IPS-20b (cell line): ENCODE results near the gene LRFN4.
"Not testable (repeated sequence)": the region's sequence is repeated elsewhere in the genome, so short reads cannot be mapped to it uniquely, and the experiment has no call there.

Experiments
- H3K27ac ChIP-seq: one replicate; pipeline ENCODE4 v1.5.1; 2013; ENCODE audit warnings: low read length
- H3K27me3 ChIP-seq: 2 replicates; pipeline ENCODE4 v1.6.1; 2013; ENCODE audit warnings: mild to moderate bottlenecking, low read length, inconsistent platforms; ENCODE audit not compliant: insufficient read depth
- H3K36me3 ChIP-seq: 2 replicates; pipeline ENCODE4 v1.6.1; 2013; ENCODE audit warnings: low read depth, mild to moderate bottlenecking, inconsistent platforms, low read length, moderate library complexity; ENCODE audit not compliant: insufficient read depth
- H3K4me1 ChIP-seq: 2 replicates; pipeline ENCODE4 v1.6.1; 2013; ENCODE audit warnings: mild to moderate bottlenecking, control low read depth, inconsistent platforms, low read length, moderate library complexity; ENCODE audit not compliant: insufficient read depth
- H3K4me3 ChIP-seq: 2 replicates; pipeline ENCODE4 v1.5.1; 2013; ENCODE audit warnings: mild to moderate bottlenecking, low read length, inconsistent platforms
- H3K9ac ChIP-seq: 2 replicates; pipeline ENCODE4 v1.6.1; 2013; ENCODE audit warnings: low read depth, mild to moderate bottlenecking, inconsistent platforms, low read length, moderate library complexity
- H3K9me3 ChIP-seq: 2 replicates; pipeline ENCODE4 v1.6.1; 2013; ENCODE audit warnings: mild to moderate bottlenecking, low read depth, low read length, inconsistent platforms; ENCODE audit not compliant: insufficient read depth

LRFN4 gene

DNA sequence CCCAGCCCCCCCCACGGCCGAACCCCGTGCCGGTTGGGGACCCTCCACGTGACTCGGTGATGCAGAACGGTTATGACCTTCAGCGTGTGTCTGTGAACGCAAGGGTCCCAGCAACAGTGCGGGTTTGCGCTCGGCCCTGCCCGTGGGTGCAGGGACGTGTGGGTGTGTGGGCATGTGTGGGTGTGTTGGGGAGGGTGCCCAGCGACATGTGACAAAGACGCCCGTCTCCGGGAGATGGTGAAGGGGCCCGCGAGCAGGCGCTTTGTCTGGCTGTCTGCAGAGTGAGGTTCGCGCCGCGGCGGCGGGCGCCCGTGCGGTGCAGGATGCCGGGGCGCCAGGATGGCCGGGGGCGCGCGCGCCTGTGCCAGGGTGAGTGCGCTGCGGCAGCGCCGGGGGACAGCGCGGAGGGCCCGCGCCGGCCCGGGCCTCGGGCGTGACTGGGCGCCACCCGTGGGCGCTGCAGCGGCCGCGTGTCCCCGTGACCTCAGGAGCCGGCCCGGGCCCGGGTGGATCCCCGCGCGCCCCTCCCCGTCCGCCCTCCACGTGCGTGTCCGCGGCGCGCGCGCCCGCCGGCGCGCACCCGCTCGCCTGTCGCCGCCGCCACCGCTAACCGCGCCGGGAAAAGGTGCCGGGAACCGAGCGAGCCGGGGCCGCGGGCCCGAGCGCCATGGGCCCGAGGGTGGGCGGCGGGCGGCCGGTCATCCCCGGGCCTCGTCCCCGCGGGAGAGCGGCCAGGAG, at the start of gene LRFN4:
Gene LRFN4, plus strand, starts transcription at position 569 of the 738 bp plus-strand sequence. CDS start 681 bp downstream, outside the sequence.
- Histone ChIP-seq H3K9me3 (no peaks in the 10 kb centered on the region), H3K9ac (peak within 1 kb of the TSS; percentile 94), H3K27me3 (no peaks in the 10 kb centered on the region), H3K4me1 (peaks cover 8% of the 10 kb centered on the region; the same call in 1 of the 2 replicates), H3K27ac (peak within 1 kb of the TSS; percentile 89), H3K4me3 (peak within 1 kb of the TSS; percentile 84), H3K36me3 (peaks cover 6% of the 10 kb centered on the region; the same call in 1 of the 2 replicates)

DNA sequence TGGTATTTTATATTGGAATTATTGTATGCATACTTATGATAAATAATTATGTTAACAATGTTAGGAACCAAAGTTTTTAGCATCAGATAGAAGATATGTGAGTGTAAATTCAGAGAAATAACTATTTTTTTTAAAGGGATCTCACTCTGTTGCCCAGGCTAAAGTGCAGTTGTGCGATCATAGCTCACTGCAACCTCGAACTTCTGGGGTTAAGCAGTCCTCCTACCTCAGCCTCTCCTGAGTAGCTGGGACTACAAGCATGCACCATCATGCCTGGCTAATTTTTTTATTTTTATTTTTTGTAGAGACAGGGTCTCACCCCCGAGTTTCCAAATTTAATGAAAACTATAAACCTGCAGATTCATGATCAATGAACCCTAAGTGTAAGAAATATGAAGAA, 47.3 kb upstream of the LRFN4 start:
- Histone ChIP-seq H3K36me3 (peaks cover 9% of the 10 kb centered on the region; the same call in 1 of the 2 replicates), H3K27ac (no peak overlapping the region), H3K9ac (peak overlapping the region; percentile 18; the same call in 1 of the 2 replicates), H3K4me1 (peaks cover 28% of the 10 kb centered on the region; the same call in 1 of the 2 replicates), H3K4me3 (no peak overlapping the region), H3K27me3 (no peaks in the 10 kb centered on the region), H3K9me3 (no peaks in the 10 kb centered on the region)

DNA sequence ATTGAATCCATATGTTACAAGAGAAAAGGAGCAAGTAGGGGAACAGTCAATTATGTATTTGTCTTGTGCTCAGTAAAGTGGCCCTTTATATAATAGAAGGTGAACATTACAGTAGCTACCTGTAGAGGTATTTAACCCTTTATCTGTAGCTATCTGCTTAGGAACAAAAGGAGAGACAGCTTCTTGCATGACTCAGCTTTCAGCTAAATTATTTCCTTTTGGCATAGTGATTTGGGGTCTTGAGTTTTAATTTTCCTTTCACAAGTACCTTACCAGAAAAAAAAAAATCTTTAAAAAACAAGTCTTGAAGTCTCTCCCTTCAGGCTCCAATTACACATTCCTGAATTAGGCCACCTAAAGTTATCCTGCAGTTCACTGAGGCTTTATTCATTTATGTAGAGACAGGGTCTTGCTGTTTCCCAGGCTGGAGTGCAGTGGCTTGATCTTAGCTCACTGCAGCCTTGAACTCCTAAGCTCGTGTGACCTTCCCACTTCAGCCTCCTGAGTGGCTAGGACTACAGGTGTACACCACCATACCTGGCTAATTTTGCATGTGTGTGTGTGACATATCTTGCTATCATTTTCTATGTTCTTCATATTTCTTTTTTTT, 46.2 kb upstream of the LRFN4 start:
- H3K27ac ChIP-seq = peak overlapping the region; percentile 89
- H3K9ac ChIP-seq = peak overlapping the region; percentile 18; the same call in 1 of the 2 replicates
- H3K36me3 ChIP-seq = peaks cover 3% of the 10 kb centered on the region; the same call in 1 of the 2 replicates

DNA sequence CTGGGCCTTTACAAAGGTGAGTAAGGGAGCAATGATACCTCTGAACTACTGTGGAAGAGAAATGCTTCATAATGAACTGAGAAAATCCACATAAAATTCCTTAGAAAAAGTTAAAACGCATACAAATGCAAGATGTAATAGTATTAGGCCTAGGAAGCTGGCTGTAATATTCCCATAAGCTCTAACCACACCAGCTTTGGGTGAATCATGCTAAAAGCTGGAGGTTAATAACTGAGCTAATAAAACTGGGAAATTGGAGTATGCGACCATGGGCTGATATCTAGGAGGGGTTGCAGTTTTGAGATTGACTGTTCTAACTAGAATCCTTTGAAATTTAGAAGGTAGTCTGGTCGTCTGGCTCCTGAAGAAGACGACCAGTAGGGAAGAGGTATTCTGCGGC, 42.2 kb upstream of the LRFN4 start:
- Histone ChIP-seq H3K27ac (no peak overlapping the region), H3K27me3 (no peaks in the 10 kb centered on the region), H3K9me3 (no peaks in the 10 kb centered on the region), H3K4me1 (peaks cover 28% of the 10 kb centered on the region; the same call in 1 of the 2 replicates), H3K36me3 (peaks cover 4% of the 10 kb centered on the region; the same call in 1 of the 2 replicates), H3K9ac (no peak overlapping the region), H3K4me3 (no peak overlapping the region)

More for the DNA sequence above, 46.2 kb upstream of the LRFN4 start:
- H3K4me1 ChIP-seq = peaks cover 28% of the 10 kb centered on the region; the same call in 1 of the 2 replicates
- no peak overlapping the region for H3K4me3 ChIP-seq
- no peaks in the 10 kb centered on the region for H3K27me3 ChIP-seq
- H3K9me3 ChIP-seq = no peaks in the 10 kb centered on the region

DNA sequence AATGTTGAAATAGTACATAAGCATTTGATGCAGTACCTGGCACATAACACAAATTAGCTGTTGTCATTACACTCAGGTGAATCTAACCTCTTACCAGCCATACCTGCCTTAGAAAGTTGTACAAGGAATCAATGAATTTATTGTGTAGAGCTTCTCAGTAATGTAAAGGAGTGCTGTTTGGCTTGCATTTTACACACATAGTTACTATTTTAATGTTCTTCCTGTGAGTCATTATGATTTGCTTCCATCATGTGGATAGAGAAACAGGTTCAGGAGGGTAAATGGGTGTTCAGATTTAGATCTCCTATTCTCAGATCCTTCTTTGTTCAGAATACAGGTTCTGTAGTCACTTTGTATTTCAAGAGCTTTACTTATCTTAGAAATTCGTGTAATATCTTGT, 41.2 kb upstream of the LRFN4 start:
- H3K27ac ChIP-seq = no peak overlapping the region
- H3K4me1 ChIP-seq = peaks cover 20% of the 10 kb centered on the region; the same call in 1 of the 2 replicates
- H3K36me3 ChIP-seq = peaks cover 4% of the 10 kb centered on the region; the same call in 1 of the 2 replicates
- no peaks in the 10 kb centered on the region for H3K27me3 ChIP-seq
- no peaks in the 10 kb centered on the region for H3K9me3 ChIP-seq
- H3K9ac ChIP-seq = no peak overlapping the region
- H3K4me3 ChIP-seq = no peak overlapping the region

DNA sequence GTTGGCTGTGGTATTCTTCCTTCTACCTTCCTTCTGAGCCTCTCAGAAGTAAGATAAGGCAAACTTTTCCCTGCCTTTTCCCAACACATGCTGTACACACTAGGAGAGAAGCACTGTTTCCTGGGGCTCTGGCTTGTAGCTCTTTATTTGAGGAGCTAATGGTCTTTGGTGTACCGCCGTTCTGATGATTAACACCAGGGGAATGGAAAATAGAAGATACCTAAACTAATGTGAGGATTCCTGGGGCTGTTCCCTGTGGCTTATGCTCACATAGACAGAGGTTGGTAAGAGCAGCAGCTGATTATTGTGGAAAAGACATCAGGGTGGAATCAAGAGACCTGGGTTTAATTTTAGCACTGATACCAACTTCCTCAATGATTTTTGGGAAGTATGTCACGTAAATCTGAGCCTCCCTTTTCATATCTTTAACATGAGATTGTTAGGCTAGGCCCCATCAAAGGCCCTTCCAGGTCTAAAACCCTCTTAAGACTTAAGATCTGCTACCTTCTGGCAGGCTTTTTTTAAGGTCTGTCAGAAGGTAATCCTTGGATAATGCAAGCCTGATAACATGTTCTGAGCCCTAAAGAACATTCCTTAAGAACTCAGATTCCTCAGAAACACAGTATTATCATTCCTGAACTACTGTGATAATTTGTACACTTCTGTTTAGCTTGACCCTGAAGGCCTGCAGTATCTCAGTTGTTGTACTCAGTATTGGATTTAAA, 38.5 kb upstream of the LRFN4 start:
- no peaks in the 10 kb centered on the region for H3K27me3 ChIP-seq
- peaks cover 10% of the 10 kb centered on the region; the same call in 1 of the 2 replicates for H3K36me3 ChIP-seq
- H3K27ac ChIP-seq = no peak overlapping the region
- no peaks in the 10 kb centered on the region for H3K9me3 ChIP-seq
- H3K4me3 ChIP-seq = no peak overlapping the region
- H3K9ac ChIP-seq = no peak overlapping the region
- no peaks in the 10 kb centered on the region for H3K4me1 ChIP-seq

DNA sequence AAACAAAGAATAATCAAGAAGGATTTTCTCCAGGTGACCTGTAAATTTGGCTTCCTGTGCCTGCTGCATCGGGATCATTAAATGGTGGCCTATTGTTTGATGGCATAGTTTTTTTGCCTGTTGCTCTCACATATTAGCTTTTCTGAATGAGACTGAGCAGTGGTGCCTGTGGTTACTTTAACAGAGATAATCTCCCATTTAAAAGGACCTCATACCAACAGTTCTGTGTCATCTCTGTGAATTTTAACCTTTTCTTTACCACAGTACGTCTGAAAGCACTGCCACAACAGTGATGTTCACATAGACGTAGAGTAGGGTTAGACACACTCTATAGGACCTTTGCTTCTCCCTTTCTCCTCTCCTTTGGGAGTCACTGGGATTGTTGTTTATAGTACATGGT, 36.5 kb upstream of the LRFN4 start:
- Histone ChIP-seq H3K4me3 (no peak overlapping the region), H3K9ac (no peak overlapping the region), H3K9me3 (no peaks in the 10 kb centered on the region), H3K4me1 (no peaks in the 10 kb centered on the region), H3K27me3 (no peaks in the 10 kb centered on the region), H3K27ac (no peak overlapping the region), H3K36me3 (peaks cover 10% of the 10 kb centered on the region; the same call in 1 of the 2 replicates)

DNA sequence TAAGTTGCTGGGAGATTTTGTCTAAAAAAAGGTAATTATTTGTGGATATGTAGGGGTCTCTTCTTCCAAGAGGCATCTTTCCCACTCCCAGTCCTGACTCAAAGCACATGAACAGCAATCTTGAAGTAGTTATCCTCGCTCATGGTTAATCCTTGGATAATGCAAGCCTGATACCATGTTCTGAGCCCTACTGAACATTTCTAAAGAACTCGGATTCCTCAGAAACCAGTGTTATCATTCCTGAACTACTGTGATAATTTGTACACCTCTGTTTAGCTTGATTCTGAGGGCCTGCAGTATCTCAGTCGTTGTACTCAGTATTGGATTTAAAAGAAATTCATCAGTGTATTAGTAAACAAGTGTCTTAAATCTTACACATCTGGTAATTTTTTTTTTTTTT, 36.0 kb upstream of the LRFN4 start:
- H3K27ac ChIP-seq = no peak overlapping the region
- no peak overlapping the region for H3K9ac ChIP-seq
- no peak overlapping the region for H3K4me3 ChIP-seq
- no peaks in the 10 kb centered on the region for H3K27me3 ChIP-seq
- H3K4me1 ChIP-seq = no peaks in the 10 kb centered on the region
- H3K9me3 ChIP-seq = no peaks in the 10 kb centered on the region
- peaks cover 10% of the 10 kb centered on the region; the same call in 1 of the 2 replicates for H3K36me3 ChIP-seq

DNA sequence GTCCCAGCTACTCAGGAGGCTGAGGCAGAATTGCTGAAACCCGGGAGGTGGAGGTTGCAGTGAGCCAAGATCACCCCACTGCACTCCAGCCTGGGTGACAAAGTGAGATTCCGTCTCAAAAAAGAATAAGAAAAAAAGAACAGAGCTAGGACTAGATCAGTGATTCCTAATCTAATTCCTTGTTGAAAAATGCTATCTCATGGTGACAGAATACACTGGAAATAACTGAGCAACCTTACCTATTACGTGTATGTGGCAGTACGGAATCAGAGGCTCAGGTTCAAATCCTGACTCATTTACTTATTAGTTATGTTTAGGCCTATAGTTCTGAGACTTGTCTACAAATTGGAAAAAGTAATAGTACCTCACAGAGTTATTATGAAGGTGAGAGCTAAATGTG, 33.2 kb upstream of the LRFN4 start:
- Histone ChIP-seq H3K27ac (no peak overlapping the region), H3K36me3 (peaks cover 16% of the 10 kb centered on the region), H3K27me3 (no peaks in the 10 kb centered on the region), H3K9me3 (no peaks in the 10 kb centered on the region), H3K4me1 (no peaks in the 10 kb centered on the region), H3K9ac (no peak overlapping the region), H3K4me3 (no peak overlapping the region)

DNA sequence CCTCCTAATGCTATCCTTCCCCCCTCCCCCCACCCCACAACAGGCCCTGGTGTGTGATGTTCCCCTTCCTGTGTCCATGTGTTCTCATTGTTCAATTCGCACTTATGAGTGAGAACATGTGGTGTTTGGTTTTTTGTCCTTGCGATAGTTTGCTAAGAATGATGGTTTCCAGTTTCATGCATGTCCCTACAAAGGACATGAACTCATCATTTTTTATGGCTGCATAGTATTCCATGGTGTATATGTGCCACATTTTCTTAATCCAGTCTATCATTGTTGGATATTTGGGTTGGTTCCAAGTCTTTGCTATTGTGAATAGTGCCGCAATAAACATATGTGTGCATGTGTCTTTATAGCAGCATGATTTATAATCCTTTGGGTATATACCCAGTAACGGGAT, 32.3 kb upstream of the LRFN4 start:
- not testable (repeated sequence) for H3K9me3 ChIP-seq, H3K4me1 ChIP-seq, H3K9ac ChIP-seq, H3K27me3 ChIP-seq, H3K27ac ChIP-seq, H3K4me3 ChIP-seq
- H3K36me3 ChIP-seq = peaks cover 13% of the 10 kb centered on the region

DNA sequence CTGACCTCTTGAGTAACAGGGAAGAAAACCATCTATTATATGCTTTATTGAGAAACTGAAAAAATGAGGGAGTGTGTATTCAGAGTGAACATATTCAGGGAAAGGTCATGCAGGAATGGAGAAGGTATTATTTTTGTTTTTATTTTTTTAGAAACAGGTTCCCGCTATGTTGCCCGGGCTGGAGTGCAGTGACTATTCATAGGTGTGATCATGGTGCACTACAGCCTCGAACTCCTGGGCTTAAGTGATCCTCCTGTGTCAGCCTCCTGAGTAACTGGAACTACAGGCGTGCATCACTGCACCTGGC, 22.4 kb upstream of the LRFN4 start:
- Histone ChIP-seq H3K27me3 (no peaks in the 10 kb centered on the region), H3K27ac (no peak overlapping the region), H3K4me1 (no peaks in the 10 kb centered on the region), H3K36me3 (peaks cover 12% of the 10 kb centered on the region; the same call in 1 of the 2 replicates), H3K9me3 (no peaks in the 10 kb centered on the region), H3K4me3 (no peak overlapping the region), H3K9ac (no peak overlapping the region)
